Mammary epithelial cell (primary cell): ENCODE results near the gene PEMT.

ENCODE experiments used
- CTCF ChIP-seq, 2 donors: IDR thresholded peaks in 1 of 2; conservative IDR thresholded peaks in 1 of 2; 2 replicates each; pipeline ENCODE4 v1.5.1; 2011 to 2012; ENCODE audit warnings: inconsistent platforms in 2 of 2, low read length in 2 of 2, mild to moderate bottlenecking in 2 of 2, control low read depth in 1 of 2, low read depth in 1 of 2; ENCODE audit not compliant: insufficient read depth in 1 of 2; ENCODE audit errors: extremely low read depth in 1 of 2
- EZH2 ChIP-seq: IDR thresholded peaks from 2 replicates; pipeline ENCODE4 v1.6.1; 2012; ENCODE audit warnings: low read length, inconsistent platforms, borderline replicate concordance

- TF ChIP-seq CTCF (conservative IDR thresholded peaks at IDR 0.05 in 1 of 2, IDR thresholded peaks at IDR 0.05 in 1 of 2; ENCODE audit: extremely low read depth in 1 of 2, insufficient read depth in 1 of 2, low read depth in 1 of 2, low read length in 2 of 2) (no peak), EZH2 (no peak)
Observed at GRCh38 chr17:17570798-17571716, 20.5 kb downstream of the PEMT start.
